ENCODE data around the gene NUTM2E.
"Not testable (repeated sequence)": the region's sequence is repeated elsewhere in the genome, so short reads cannot be mapped to it uniquely, and the experiment has no call there.

NUTM2E gene

GRCh38 chr10:79866903-79867551 lies 40.5 kb downstream of the NUTM2E start:
- not testable (repeated sequence) for FAIRE-seq

GRCh38 chr10:79868023-79868422 lies 41.5 kb downstream of the NUTM2E start:
- FAIRE-seq, result not testable (repeated sequence)

- FAIRE-seq, result not testable (repeated sequence)
These were observed 43.0 kb downstream of the NUTM2E start for GRCh38 chr10:79869439-79870097.

- FAIRE-seq, result not testable (repeated sequence)
These were observed 45.2 kb downstream of the NUTM2E start for GRCh38 chr10:79871729-79872128.
